Measurements from ENCODE around the gene GAMT. TPM values are rescaled to one million over a fixed set of nuclear protein-coding genes. Genes with fewer than 3 reads are reported as not detected.

The GAMT gene
- total RNA-seq, 4 donors from 2014 or later = 43.8 to 120 (median 94.4) TPM

DNA sequence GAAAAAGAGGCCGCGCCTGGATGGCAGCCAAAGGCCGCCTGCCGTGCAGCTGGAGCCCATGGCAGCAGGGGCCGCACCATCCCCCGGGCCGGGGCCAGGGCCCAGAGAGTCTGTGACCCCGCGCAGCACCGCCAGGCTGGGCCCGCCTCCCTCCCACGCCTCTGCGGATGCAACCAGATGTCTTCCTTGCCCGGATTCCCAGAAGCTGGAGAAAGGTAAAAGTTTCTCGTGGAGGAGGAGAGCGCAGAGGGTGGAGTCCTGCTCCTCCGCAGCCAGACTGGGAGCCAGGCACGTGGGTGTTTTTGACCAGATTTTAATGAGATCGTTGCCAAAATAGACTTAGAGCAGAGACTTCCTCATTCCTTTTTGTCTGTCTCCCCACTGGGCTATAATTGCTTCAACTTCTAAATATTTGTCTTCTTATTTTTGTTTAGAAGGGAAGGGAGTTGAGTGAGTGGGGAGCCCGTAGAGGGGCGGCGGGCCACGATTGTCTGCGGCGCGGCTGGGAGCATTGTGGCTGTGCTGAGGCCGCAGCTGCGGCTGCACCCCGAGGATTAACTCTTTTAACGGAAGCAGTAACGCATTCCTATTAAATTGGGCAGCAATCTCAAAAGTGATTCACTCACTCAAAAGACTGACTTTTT is 40.4 kb downstream of the GAMT start:
- 13 to 23% methylated on average over 20 to 29 of the region's 31 CpGs for WGBS, 2 donors
- TF ChIP-seq EP300 (IDR thresholded peaks at IDR 0.05) (peak; percentile 45 to 62), CTCF (IDR thresholded peaks at IDR 0.05) (peak in 1 of 5 experiments; percentile 26), POLR2A (IDR thresholded peaks at IDR 0.05) (no peak)
- peak; percentile 42 to 55 for DNase-seq (ENCODE audit: low spot score in 2 of 2)

GRCh38 chr19:1360126-1360817 is 41.1 kb downstream of the GAMT start:
- peaks cover 0 to 74% (median 5%) of the 10 kb centered on the region in 3 donors for H3K36me3 ChIP-seq
- H3K27ac ChIP-seq = peak overlapping the region; percentile 50 to 86 (median 66)
- WGBS, 2 donors = 54 to 65% methylated on average over 25 to 30 of the region's 30 CpGs
- peaks cover 0 to 49% (median 28%) of the 10 kb centered on the region in 4 donors for H3K4me1 ChIP-seq
- H3K4me3 ChIP-seq = peak overlapping the region in 2 of 4 donors; percentile 0 to 37
- no peaks in the 10 kb centered on the region for H3K27me3 ChIP-seq
- no peak for DNase-seq (ENCODE audit: low spot score in 2 of 2)
- no peaks in the 10 kb centered on the region for H3K9me3 ChIP-seq
- TF ChIP-seq CTCF (IDR thresholded peaks at IDR 0.05) (no peak), EP300 (IDR thresholded peaks at IDR 0.05) (no peak), POLR2A (IDR thresholded peaks at IDR 0.05) (no peak)

More for the DNA sequence above, 40.4 kb downstream of the GAMT start:
- Histone ChIP-seq H3K36me3 (peaks cover 0 to 80% (median 5%) of the 10 kb centered on the region in 3 donors), H3K27me3 (no peaks in the 10 kb centered on the region), H3K9me3 (no peaks in the 10 kb centered on the region), H3K4me3 (peak overlapping the region; percentile 0 to 37 (median 6)), H3K4me1 (peaks cover 0 to 45% (median 26%) of the 10 kb centered on the region in 4 donors), H3K27ac (peak overlapping the region; percentile 50 to 86 (median 66))

DNA sequence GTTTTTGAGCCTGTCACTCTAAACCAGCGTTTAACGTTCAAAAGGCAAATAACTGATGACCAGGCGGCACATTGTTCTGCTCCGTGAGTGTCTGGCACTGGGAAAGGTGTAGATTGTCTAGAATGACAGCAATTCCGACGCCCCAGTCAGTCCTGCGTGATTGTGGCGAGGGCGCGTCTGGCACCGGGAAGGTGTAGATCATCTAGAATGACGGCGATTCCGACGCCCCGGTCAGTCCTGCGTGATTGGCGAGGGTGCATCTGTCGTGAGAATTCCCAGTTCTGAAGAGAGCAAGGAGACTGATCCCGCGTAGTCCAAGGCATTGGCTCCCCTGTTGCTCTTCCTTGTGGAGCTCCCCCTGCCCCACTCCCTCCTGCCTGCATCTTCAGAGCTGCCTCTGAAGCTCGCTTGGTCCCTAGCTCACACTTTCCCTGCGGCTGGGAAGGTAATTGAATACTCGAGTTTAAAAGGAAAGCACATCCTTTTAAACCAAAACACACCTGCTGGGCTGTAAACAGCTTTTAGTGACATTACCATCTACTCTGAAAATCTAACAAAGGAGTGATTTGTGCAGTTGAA is 43.7 kb downstream of the GAMT start:
- Histone ChIP-seq H3K4me3 (no peak overlapping the region), H3K27ac (no peak overlapping the region), H3K4me1 (peaks cover 0 to 53% (median 28%) of the 10 kb centered on the region in 4 donors)

GRCh38 chr19:1356508-1356865 is 44.9 kb downstream of the GAMT start:
- WGBS, 2 donors = 46 to 47% methylated on average over 3 of the region's 3 CpGs
- Histone ChIP-seq H3K4me1 (peaks cover 0 to 42% (median 18%) of the 10 kb centered on the region in 4 donors), H3K4me3 (no peak overlapping the region), H3K36me3 (peaks cover 0 to 37% (median 0%) of the 10 kb centered on the region in 3 donors), H3K9me3 (no peaks in the 10 kb centered on the region), H3K27me3 (no peaks in the 10 kb centered on the region), H3K27ac (peak overlapping the region in 1 of 4 donors; percentile 98)
- DNase-seq (ENCODE audit: low spot score in 2 of 2) = no peak
- TF ChIP-seq POLR2A (IDR thresholded peaks at IDR 0.05) (no peak), CTCF (IDR thresholded peaks at IDR 0.05) (no peak), EP300 (IDR thresholded peaks at IDR 0.05) (no peak)

More for the DNA sequence above, 43.7 kb downstream of the GAMT start:
- 87% methylated on average over 24 of the region's 24 CpGs for WGBS, 2 donors
- H3K36me3 ChIP-seq = peaks cover 0 to 48% (median 0%) of the 10 kb centered on the region in 3 donors
- DNase-seq (ENCODE audit: low spot score in 2 of 2) = no peak
- no peaks in the 10 kb centered on the region for H3K27me3 ChIP-seq
- TF ChIP-seq POLR2A (IDR thresholded peaks at IDR 0.05) (no peak), EP300 (IDR thresholded peaks at IDR 0.05) (no peak), CTCF (IDR thresholded peaks at IDR 0.05) (no peak)
- H3K9me3 ChIP-seq = no peaks in the 10 kb centered on the region
